ENCODE data around the gene PMEPA1. TPM values are rescaled to one million over a fixed set of nuclear protein-coding genes. Genes with fewer than 3 reads are reported as not detected.
A peak's percentile ranks its signal among the peaks of the same experiment; 100 is the strongest.

Gene PMEPA1
- total RNA-seq, 2 donors from 2014 or later: 1.6 to 2.3 TPM

DNA sequence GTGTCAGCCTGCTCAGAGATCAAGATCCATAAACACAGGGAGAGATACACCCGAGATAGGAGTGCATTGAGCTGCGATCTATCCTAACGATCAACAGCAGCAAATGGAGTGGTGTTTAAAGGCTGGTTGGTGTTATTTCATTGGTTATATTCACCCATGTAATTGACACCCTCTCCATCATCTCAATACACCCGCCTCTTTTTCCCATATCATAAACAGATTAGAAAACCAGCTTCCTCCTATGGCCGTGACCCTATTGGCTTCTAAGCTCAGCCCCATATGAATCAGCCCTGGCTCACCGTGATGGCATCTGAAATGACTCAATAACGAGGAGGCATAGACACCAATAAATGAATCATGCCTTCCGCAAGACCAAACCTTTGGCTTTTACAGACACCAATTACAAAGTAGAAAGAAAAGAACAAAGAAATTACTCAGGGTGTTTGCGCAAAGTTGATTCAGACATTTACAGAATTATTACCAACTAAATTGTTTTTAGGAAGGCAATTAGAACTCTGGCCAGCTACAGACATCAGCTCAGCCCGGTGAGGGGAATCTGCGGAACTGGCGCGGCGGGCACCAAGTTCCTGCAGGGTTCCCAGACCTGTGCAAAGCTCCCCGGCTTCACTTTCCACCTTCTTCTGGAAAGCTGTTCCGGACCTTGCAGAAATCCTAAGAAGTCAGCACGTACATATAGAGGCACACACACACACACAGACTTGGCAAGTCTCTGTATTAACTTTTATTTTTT is 11.5 kb downstream of the PMEPA1 start:
- no peaks in the 10 kb centered on the region for H3K27me3 Mint-ChIP-seq
- H3K36me3 Mint-ChIP-seq (ENCODE audit: low read depth): no peaks in the 10 kb centered on the region
- peak; percentile 96 for ATAC-seq (replicated peaks)
- peaks cover 28% of the 10 kb centered on the region for H3K4me1 Mint-ChIP-seq
- H3K27ac Mint-ChIP-seq: peak overlapping the region; percentile 85
- no peaks in the 10 kb centered on the region for H3K9me3 Mint-ChIP-seq
- H3K4me3 Mint-ChIP-seq: peak overlapping the region; percentile 68

DNA sequence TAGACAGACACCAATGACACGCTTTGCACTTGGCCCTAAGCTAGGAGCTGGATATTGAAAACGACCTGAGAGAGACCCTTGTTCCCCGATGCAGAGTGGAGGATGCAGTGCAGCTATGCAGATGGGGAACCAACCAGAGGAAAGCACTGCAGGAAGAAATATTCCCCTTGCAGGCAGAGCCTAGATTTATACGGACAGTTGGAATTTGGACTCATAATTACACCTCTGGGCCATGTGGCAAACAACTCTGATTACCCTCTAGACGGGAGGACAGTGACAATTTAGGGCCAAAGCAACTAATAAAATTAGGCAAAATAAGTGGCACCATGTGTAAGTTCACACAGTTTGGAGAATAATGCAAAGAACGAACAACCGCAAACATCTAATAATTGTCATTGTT is 12.3 kb downstream of the PMEPA1 start:
- ATAC-seq (replicated peaks): no peak
- Mint-ChIP-seq H3K27me3 (no peaks in the 10 kb centered on the region), H3K36me3 (ENCODE audit: low read depth) (no peaks in the 10 kb centered on the region), H3K4me1 (peaks cover 28% of the 10 kb centered on the region), H3K9me3 (no peaks in the 10 kb centered on the region), H3K27ac (peak overlapping the region; percentile 85), H3K4me3 (peak overlapping the region; percentile 68)

DNA sequence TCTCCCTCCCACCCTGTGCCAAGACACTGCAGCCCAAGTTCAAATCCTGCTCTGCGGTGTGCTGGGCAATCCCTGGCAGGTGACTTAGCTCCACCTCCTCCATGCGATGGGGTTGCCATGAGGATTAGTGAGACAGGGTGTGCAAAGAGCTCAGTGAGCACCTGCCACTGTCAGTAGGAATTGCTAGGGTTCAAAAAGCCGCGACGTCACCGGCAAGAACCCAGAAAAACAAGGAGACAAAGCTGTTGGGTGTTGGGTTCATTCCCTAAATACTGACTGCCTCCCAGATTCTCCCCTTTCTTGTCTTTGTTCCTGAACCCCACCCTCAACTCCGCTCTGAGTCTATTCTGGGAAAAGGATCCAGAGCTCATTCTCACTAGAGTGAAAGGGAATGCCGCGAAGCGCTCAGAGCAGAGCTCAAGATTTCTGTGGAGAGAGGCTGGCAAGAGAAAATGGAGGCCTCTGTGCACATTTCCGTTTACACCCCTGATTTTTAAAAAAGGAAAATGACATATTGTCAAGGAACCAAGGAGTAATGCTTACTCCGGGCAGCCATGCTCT is 13.3 kb downstream of the PMEPA1 start:
- no peaks in the 10 kb centered on the region for H3K9me3 Mint-ChIP-seq
- no peaks in the 10 kb centered on the region for H3K27me3 Mint-ChIP-seq
- no peaks in the 10 kb centered on the region for H3K36me3 Mint-ChIP-seq (ENCODE audit: low read depth)
- no peak overlapping the region for H3K4me3 Mint-ChIP-seq
- no peak for ATAC-seq (replicated peaks)
- peaks cover 28% of the 10 kb centered on the region for H3K4me1 Mint-ChIP-seq
- no peak overlapping the region for H3K27ac Mint-ChIP-seq

DNA sequence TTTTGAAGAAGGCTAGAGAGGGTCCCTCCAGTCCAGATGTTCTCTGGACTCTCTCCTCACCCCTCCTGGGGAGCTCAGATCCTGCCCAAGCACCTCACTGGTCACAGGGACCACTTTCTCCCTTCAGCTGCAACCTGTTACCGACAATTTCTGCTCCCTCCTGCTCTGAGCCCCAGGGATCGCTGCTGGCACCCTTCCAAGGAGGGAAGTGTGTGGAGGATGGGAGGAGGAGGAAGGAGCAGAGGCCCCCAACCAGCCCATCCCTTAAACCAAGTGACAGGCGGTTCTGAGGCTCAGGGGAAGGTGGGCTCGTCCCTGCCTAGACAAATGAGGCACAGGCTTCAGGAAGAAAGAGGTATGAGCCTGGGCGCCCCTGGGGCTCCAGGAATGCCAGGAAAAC is 13.9 kb downstream of the PMEPA1 start:
- no peak overlapping the region for H3K4me3 Mint-ChIP-seq
- no peak for ATAC-seq (replicated peaks)
- peaks cover 28% of the 10 kb centered on the region for H3K4me1 Mint-ChIP-seq
- no peak overlapping the region for H3K27ac Mint-ChIP-seq
- H3K36me3 Mint-ChIP-seq (ENCODE audit: low read depth): no peaks in the 10 kb centered on the region
- H3K27me3 Mint-ChIP-seq: no peaks in the 10 kb centered on the region
- H3K9me3 Mint-ChIP-seq: no peaks in the 10 kb centered on the region

DNA sequence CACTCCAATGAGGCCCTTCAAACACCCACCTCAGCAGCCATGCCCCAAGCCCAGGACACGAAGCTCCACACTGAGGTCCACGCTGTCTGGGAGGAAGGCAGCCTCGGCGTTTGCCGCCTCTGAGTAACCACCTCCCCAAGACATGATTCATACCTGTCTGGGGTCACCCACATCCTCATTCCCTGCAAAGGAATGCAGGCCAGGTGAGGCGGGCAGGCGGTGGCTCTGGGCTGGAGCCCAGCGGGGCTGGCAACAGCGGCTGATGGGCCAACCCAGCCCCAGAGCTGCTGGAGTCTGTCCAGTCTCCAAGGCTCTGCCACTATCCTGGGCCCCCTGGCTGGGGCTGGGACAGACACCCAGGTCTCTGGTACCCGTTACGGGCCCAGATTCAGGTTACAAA is 14.8 kb downstream of the PMEPA1 start:
- no peaks in the 10 kb centered on the region for H3K9me3 Mint-ChIP-seq
- ATAC-seq (replicated peaks): no peak
- H3K27me3 Mint-ChIP-seq: no peaks in the 10 kb centered on the region
- H3K36me3 Mint-ChIP-seq (ENCODE audit: low read depth): no peaks in the 10 kb centered on the region
- no peak overlapping the region for H3K4me3 Mint-ChIP-seq
- H3K27ac Mint-ChIP-seq: no peak overlapping the region
- H3K4me1 Mint-ChIP-seq: peaks cover 28% of the 10 kb centered on the region

DNA sequence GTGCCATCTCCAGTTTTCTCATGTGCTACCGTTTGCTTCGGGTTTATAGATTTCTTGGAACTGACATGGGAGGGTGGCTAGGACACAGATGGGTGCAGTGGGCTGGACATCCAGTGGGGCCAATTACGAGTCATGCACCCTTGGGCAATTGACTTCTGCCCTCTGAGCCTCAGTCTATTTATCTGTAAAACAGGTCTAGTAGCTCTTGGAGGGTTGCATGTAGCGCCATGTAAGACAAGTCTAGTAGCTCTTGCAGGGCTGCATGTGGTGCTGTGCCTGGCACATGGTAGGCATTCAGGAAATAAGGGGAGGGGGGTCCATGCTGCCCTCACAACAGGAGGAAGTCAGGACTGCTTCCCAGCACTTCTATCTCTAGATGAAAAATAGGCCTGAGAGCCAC is 15.3 kb downstream of the PMEPA1 start:
- H3K9me3 Mint-ChIP-seq: no peaks in the 10 kb centered on the region
- no peak overlapping the region for H3K27ac Mint-ChIP-seq

DNA sequence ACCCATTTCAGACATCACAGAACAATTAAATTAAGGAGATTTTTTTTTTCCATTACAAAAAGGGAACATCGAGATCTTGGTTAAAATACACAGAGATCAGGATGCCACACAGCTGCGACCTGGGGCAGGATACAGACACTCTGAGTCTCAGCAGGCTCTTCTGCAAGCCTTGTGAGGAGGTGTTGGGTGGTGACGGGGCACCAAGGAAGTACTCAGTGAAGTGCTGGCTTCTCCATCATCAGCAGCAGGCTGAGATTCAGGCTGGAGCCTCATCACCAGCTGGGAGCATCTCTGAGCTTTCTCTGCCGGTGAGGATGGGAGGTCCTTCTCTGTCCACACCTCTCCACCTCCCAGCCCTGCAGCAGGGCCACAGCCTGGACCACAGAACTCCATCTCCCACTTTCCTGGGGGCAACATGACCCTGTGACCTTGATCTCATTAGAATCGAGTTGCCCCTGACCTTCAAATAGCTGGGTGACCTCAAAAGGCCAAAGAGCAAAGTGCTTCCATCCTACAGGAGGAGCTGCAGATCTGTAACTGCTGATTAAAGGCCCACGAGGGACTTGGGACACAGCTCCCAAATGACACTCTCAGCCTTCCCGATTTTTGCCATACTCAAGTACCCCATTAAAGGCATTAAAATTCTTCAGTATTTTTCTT is 16.0 kb downstream of the PMEPA1 start:
- Mint-ChIP-seq H3K27ac (no peak overlapping the region), H3K9me3 (no peaks in the 10 kb centered on the region), H3K4me3 (no peak overlapping the region), H3K4me1 (peaks cover 23% of the 10 kb centered on the region), H3K36me3 (ENCODE audit: low read depth) (no peaks in the 10 kb centered on the region), H3K27me3 (no peaks in the 10 kb centered on the region)
- no peak for ATAC-seq (replicated peaks)

More for the DNA sequence above, 15.3 kb downstream of the PMEPA1 start:
- no peaks in the 10 kb centered on the region for H3K27me3 Mint-ChIP-seq
- no peak for ATAC-seq (replicated peaks)
- peaks cover 28% of the 10 kb centered on the region for H3K4me1 Mint-ChIP-seq
- no peaks in the 10 kb centered on the region for H3K36me3 Mint-ChIP-seq (ENCODE audit: low read depth)
- H3K4me3 Mint-ChIP-seq: no peak overlapping the region

DNA sequence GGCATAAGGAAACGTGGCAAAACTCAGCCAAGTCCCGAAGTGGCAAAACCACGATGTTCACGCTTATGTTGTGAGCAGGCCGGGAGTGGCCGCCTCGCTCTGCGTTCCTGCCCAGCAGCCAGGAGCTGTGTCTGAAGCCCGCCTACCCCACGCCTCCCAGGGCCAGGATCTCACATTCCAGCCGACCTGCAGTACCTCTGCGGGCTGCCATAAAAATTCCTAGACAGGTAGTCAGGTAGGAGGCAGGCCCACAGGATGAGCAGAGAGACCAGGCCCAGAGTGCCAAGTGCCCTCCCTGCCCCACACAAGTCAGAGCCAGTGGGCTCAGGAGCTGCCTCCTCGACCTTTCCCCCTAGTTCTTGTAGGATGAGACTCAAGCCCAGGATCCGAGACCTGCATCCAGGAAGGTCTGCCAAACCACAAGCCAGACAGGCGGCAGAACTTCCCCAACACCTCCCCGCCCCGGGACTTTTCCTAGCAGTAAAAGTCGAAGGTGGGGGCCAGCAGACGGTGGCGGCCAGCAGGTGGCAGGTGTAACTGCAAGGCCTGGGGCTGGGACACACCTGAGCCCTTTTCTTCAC is 16.7 kb downstream of the PMEPA1 start:
- Mint-ChIP-seq H3K9me3 (no peaks in the 10 kb centered on the region), H3K4me1 (peaks cover 17% of the 10 kb centered on the region), H3K27ac (no peak overlapping the region), H3K27me3 (no peaks in the 10 kb centered on the region), H3K36me3 (ENCODE audit: low read depth) (no peaks in the 10 kb centered on the region), H3K4me3 (no peak overlapping the region)
- no peak for ATAC-seq (replicated peaks)

DNA sequence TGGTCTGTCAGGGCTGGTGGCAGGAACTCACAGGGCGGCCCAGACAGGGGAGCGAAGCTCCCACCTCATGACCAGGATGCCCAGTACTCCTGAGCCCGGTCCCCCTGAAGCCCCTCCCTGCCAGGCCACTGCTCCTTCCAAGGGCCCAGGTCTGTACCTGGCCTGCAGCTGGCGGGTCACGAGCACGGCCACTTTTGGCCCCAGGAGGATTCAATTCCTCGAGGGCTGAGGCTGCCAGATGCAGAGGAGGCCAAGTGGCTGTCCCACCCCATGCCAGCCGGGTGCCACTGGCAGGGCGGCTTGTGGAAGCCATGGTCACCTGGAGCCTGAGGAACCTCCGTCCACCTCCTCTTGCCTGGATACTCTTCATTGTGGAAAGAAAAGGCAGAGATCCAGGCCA is 17.4 kb downstream of the PMEPA1 start:
- no peak for ATAC-seq (replicated peaks)
- Mint-ChIP-seq H3K4me3 (no peak overlapping the region), H3K4me1 (peaks cover 10% of the 10 kb centered on the region), H3K9me3 (no peaks in the 10 kb centered on the region), H3K27me3 (no peaks in the 10 kb centered on the region), H3K27ac (no peak overlapping the region), H3K36me3 (ENCODE audit: low read depth) (no peaks in the 10 kb centered on the region)

DNA sequence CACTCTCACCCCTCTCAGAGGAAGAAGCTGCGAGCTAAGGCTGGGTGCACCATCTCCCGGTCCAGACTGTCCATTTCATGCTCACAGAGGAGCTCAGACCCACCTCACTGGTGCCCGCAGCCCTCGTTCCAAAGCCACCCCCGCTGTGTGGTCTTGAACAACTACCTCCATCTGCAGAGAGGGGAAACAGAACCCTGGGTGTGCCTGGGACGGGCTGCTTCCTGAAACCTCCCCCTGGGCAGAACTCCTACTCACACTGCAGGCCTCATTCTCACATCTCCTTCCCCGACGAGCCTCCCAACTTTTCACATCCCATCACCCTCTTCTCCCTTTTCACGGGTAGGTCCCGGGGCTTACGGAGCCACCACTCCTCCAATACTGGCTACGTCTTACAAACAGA is 18.1 kb downstream of the PMEPA1 start:
- no peaks in the 10 kb centered on the region for H3K27me3 Mint-ChIP-seq
- no peak overlapping the region for H3K27ac Mint-ChIP-seq
- no peaks in the 10 kb centered on the region for H3K36me3 Mint-ChIP-seq (ENCODE audit: low read depth)
- no peak overlapping the region for H3K4me3 Mint-ChIP-seq
- no peak for ATAC-seq (replicated peaks)
- peaks cover 5% of the 10 kb centered on the region for H3K4me1 Mint-ChIP-seq
- H3K9me3 Mint-ChIP-seq: no peaks in the 10 kb centered on the region

DNA sequence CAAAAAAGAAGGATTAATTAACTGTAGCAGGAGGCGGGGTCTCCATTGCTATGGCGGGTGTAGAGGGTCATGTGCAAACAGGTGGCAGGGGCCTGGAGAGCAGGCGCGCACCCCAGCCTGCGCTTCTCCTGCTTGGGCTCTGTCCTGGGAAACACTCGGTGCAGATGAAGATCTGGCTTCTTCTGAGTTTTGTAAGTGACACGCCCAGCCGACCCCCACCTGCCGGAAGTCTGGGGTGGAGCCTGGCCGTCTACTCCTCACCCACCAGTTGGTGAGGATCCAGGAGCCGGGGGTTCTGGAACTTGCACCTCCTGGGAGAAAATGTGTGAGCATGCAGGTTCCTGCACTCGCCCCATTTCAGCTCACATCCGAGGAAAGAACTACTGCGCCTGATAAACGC is 19.3 kb downstream of the PMEPA1 start:
- peaks cover 5% of the 10 kb centered on the region for H3K4me1 Mint-ChIP-seq
- no peak for ATAC-seq (replicated peaks)

DNA sequence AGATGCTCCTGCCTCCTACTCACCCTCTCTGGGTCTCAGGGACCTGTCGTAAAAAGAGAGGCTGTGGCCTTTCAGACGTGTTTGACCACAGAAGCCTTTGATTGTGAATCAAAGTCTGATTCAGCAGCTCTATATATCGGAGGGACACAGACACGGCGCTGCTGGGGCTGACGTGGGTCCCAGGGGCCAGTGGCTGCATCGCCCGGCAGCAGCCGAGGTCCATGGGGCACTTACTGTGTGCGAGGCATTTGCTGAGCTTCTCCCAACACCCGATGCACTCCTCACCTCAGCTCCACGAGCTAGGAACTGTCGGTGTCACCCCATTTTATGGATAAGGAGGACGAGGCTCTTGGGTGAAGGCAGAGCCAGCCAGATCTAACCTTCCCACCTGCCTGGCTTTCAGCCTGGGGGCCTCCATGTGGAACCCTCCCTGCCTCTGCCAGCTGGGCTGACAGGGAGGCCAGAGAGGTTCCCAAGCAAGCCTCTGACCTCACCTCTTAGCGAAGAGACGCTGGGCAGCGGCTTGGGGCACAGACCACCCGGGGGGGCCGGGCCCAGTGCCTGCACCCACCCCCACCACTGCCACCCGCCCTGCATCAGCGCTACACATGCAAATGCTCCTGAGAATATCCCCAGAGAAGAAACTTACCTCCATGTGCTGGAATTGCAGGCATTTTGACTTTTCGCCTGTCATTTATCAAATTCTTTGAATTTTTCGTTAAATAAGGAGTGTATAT is 19.9 kb downstream of the PMEPA1 start:
- no peak overlapping the region for H3K27ac Mint-ChIP-seq
- peaks cover 3% of the 10 kb centered on the region for H3K4me1 Mint-ChIP-seq

More for the DNA sequence above, 19.3 kb downstream of the PMEPA1 start:
- Mint-ChIP-seq H3K36me3 (ENCODE audit: low read depth) (no peaks in the 10 kb centered on the region), H3K4me3 (no peak overlapping the region), H3K27me3 (no peaks in the 10 kb centered on the region), H3K9me3 (no peaks in the 10 kb centered on the region), H3K27ac (no peak overlapping the region)

DNA sequence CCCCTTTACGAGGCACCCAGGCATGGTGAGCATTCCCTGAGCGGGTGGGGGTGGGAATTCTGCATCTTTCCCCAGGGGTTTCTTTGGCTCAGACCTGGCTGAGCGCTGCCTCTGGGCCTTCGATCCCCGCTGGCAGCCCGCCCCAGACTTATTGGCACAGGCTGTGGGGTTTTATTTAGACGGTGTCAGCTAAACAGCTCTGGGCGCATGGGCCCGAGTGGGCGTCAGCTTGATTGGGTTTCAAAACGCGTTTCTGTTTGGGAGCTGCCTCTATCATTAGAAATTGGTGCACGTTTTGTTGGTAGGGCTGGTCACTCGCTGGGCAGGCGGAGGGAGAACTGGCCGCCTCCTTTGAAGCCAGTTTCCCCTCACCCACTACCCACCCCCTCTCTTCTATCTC is 21.0 kb downstream of the PMEPA1 start:
- Mint-ChIP-seq H3K27me3 (no peaks in the 10 kb centered on the region), H3K27ac (no peak overlapping the region), H3K36me3 (ENCODE audit: low read depth) (no peaks in the 10 kb centered on the region), H3K4me3 (no peak overlapping the region), H3K9me3 (no peaks in the 10 kb centered on the region), H3K4me1 (no peaks in the 10 kb centered on the region)
- no peak for ATAC-seq (replicated peaks)

More for the DNA sequence above, 19.9 kb downstream of the PMEPA1 start:
- no peaks in the 10 kb centered on the region for H3K36me3 Mint-ChIP-seq (ENCODE audit: low read depth)
- ATAC-seq (replicated peaks): no peak
- H3K4me3 Mint-ChIP-seq: no peak overlapping the region
- H3K9me3 Mint-ChIP-seq: no peaks in the 10 kb centered on the region
- no peaks in the 10 kb centered on the region for H3K27me3 Mint-ChIP-seq

DNA sequence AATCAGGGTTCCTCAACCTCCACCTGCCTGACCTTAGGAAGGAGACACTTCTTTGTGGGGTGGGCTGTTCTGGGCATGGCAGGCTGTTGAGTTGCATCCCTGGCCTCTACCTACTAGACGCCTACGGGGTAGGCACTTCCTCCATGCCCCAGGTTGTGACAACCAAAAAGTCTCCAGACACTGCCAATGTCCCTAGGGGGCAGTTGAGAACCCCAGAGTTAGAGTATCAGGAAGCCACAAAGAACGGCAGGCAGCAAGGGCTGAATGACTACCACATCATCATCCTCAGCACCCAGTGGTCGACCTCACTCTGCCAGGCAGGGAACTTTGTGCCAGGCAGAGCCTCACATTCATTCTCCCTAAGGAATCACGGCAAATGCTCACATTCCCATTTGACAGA is 21.5 kb downstream of the PMEPA1 start:
- ATAC-seq (replicated peaks): no peak
- Mint-ChIP-seq H3K9me3 (no peaks in the 10 kb centered on the region), H3K27ac (no peak overlapping the region), H3K36me3 (ENCODE audit: low read depth) (no peaks in the 10 kb centered on the region), H3K27me3 (no peaks in the 10 kb centered on the region), H3K4me1 (no peaks in the 10 kb centered on the region), H3K4me3 (no peak overlapping the region)

All from activated T-helper 17 cell treated with anti-CD3 and anti-CD28 coated beads, Interleukin-2, amount 50 U/mL, for 72 hours (primary cell).